ENCODE data around the gene ANO3. TPM values are rescaled to one million over a fixed set of nuclear protein-coding genes. Genes with fewer than 3 reads are reported as not detected.

The ANO3 gene
- total and polyA plus RNA-seq, 12 donors = 0.10 to 3.9 (median 0.65) TPM

GRCh38 chr11:26579683-26580082 lies 247.8 kb downstream of the ANO3 start:
- TF ChIP-seq POLR2A (IDR thresholded peaks at IDR 0.05) (no peak), CTCF (IDR thresholded peaks at IDR 0.05) (no peak)
- 50 to 80% (median 65%) methylated on average over 2 of the region's 2 CpGs for WGBS, 4 donors
- no peaks in the 10 kb centered on the region for H3K9me3 ChIP-seq (replicated peaks in 1 of 3)
- DNase-seq = no peak
- no peaks in the 10 kb centered on the region for H3K36me3 ChIP-seq (replicated peaks in 1 of 2)
- intact Hi-C loops (cut with DNase I) = no loop called here
- H3K27ac ChIP-seq = no peak overlapping the region
- H3K4me1 ChIP-seq (replicated peaks in 1 of 2) = no peaks in the 10 kb centered on the region
- no peaks in the 10 kb centered on the region for H3K27me3 ChIP-seq
- H3K4me3 ChIP-seq = no peak overlapping the region

- intact Hi-C loops (cut with DNase I) = no loop called here
- WGBS, 4 donors = 26 to 44% (median 38%) methylated on average over 3 of the region's 3 CpGs
- H3K27me3 ChIP-seq = no peaks in the 10 kb centered on the region
- DNase-seq = no peak
- H3K9me3 ChIP-seq (replicated peaks in 1 of 3) = no peaks in the 10 kb centered on the region
- H3K4me1 ChIP-seq (replicated peaks in 1 of 2) = no peaks in the 10 kb centered on the region
- no peaks in the 10 kb centered on the region for H3K36me3 ChIP-seq (replicated peaks in 1 of 2)
- H3K27ac ChIP-seq = no peak overlapping the region
- TF ChIP-seq CTCF (IDR thresholded peaks at IDR 0.05) = no peak
- TF ChIP-seq POLR2A (IDR thresholded peaks at IDR 0.05) = no peak
- H3K4me3 ChIP-seq = no peak overlapping the region
Observed at GRCh38 chr11:26580929-26581328, 249.0 kb downstream of the ANO3 start.

GRCh38 chr11:26583550-26583949 lies 251.6 kb downstream of the ANO3 start:
- Histone ChIP-seq H3K4me3 (no peak overlapping the region), H3K36me3 (replicated peaks in 1 of 2) (no peaks in the 10 kb centered on the region), H3K9me3 (replicated peaks in 1 of 3) (no peaks in the 10 kb centered on the region), H3K4me1 (replicated peaks in 1 of 2) (no peaks in the 10 kb centered on the region), H3K27me3 (no peaks in the 10 kb centered on the region), H3K27ac (no peak overlapping the region)
- no peak for DNase-seq
- WGBS, 4 donors = 76 to 81% (median 80%) methylated on average over 3 of the region's 3 CpGs
- intact Hi-C loops (cut with DNase I) = no loop called here
- no peak for TF ChIP-seq CTCF (IDR thresholded peaks at IDR 0.05)
- no peak for TF ChIP-seq POLR2A (IDR thresholded peaks at IDR 0.05)

GRCh38 chr11:26584818-26585217 lies 252.9 kb downstream of the ANO3 start:
- Histone ChIP-seq H3K27me3 (no peaks in the 10 kb centered on the region), H3K9me3 (replicated peaks in 1 of 3) (no peaks in the 10 kb centered on the region), H3K4me1 (replicated peaks in 1 of 2) (no peaks in the 10 kb centered on the region), H3K36me3 (replicated peaks in 1 of 2) (no peaks in the 10 kb centered on the region), H3K4me3 (no peak overlapping the region), H3K27ac (no peak overlapping the region)
- TF ChIP-seq CTCF (IDR thresholded peaks at IDR 0.05) (no peak), POLR2A (IDR thresholded peaks at IDR 0.05) (no peak)
- no peak for DNase-seq
- intact Hi-C loops (cut with DNase I) = no loop called here
